Stimulated activated effector memory CD8-positive, alpha-beta T cell treated with anti-CD3 and anti-CD28 coated beads, Interleukin-12 subunit alpha, Interleukin-12 subunit beta, amount 100 ng/mL, for 72 hours (primary cell): ENCODE results near the gene YWHAG.
"Not testable (repeated sequence)": the region's sequence is repeated elsewhere in the genome, so short reads cannot be mapped to it uniquely, and the experiment has no call there.

Source experiments
- ATAC-seq: fragments of 150-1000 bp; cut with Tn5 transposase; 2 replicates; pipeline ENCODE4 v1.10.0; 2021
- DNase-seq, 2 donors: peaks; one replicate each; pipeline ENCODE4 v3.0.0; 2021 to 2022; ENCODE audit warnings: low spot score in 2 of 2
- H3K27ac Mint-ChIP-seq: one replicate; pipeline ENCODE4 v1.8.0; 2022; ENCODE audit warnings: mild to moderate bottlenecking, mixed read lengths
- H3K36me3 Mint-ChIP-seq: one replicate; pipeline ENCODE4 v1.8.0; 2022; ENCODE audit warnings: mild to moderate bottlenecking, mixed read lengths
- H3K4me1 Mint-ChIP-seq: one replicate; pipeline ENCODE4 v1.8.0; 2022; ENCODE audit warnings: mixed read lengths
- H3K4me3 Mint-ChIP-seq: one replicate; pipeline ENCODE4 v1.8.0; 2022; ENCODE audit warnings: mild to moderate bottlenecking, mixed read lengths
- H3K9me3 Mint-ChIP-seq: one replicate; pipeline ENCODE4 v1.8.0; 2022; ENCODE audit warnings: mixed read lengths

Gene YWHAG

DNA sequence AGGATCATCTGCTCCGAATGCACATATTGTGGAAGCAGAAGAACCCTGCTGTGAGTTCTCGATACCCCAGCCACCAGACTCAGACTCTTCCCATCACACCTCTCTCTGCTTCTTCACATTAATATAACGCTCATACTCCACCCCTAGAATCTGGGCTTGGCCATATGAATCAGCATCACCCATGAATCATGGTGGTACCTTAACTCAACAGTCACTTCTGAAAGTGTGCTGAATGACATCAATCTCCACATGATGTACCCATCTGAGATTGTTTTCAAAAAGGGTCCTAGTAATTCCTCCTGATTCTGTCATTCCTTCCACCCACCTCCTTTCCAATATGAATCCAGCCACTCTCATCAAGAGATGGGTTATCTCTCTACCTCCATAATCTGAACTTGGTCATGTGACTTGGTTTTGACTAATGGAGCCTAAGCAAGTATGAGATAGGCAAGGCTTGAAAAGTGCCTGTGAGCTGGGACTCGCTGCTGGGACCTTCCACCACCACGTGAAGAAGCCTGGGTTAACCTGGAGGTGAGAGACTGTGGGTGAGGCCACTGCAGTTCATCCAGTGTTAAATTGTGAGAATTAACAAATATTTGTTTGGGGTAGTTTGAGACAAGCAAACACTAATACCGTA lies 15.4 kb downstream of the YWHAG start:
- Mint-ChIP-seq H3K9me3 (no peaks in the 10 kb centered on the region), H3K27ac (peak overlapping the region; percentile 4), H3K36me3 (peaks cover 100% of the 10 kb centered on the region), H3K4me3 (no peak overlapping the region), H3K4me1 (peaks cover 82% of the 10 kb centered on the region)
- DNase-seq (no peak), ATAC-seq (peak; percentile 99)

DNA sequence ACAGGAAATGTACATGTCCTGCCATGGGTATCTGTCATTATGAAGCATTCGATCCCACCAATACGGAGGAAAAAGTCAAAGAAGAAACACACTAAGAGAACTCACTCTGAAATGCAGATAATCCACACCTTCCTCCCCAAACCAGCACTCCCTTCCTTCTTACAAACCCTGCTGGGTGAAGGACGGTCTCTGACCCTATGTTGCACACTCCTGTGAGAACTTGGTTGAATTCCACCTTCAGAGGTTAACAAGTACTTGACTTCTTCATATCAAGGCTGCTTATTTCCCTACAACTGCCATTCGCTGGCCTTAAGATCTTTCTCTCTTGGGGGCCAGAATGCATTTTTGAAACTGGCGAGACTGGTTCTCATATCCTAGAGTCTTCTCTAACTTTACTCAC lies 16.6 kb downstream of the YWHAG start:
- ATAC-seq: no peak
- Mint-ChIP-seq H3K36me3 (peaks cover 100% of the 10 kb centered on the region), H3K9me3 (no peaks in the 10 kb centered on the region), H3K4me3 (no peak overlapping the region), H3K4me1 (peaks cover 84% of the 10 kb centered on the region), H3K27ac (no peak overlapping the region)
- DNase-seq: no peak

DNA sequence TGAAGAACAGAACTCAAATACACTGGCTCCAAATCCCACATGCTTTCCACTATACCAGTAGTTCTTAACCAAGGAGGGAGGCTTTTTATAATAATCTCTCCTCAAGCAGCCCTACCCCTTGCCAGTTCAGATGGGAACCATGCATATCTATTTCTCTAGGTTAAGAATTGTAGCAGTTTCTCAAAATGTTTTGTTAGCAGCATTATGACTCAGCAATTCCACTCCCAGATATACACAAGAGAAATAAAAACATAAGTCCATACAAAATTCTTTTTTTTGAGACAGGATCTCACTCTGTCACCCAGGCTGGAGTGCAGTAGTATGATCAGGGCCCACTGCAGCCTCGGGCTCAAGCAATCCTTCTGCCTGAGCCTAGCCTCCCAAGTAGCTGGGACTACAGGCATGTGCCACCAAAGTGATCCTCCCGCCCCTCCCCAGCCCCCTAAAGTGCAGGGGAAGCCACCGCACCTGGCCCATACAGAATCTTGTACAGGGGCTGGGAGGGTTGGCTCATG lies 18.1 kb downstream of the YWHAG start:
- H3K9me3 Mint-ChIP-seq: no peaks in the 10 kb centered on the region
- peaks cover 100% of the 10 kb centered on the region for H3K36me3 Mint-ChIP-seq
- ATAC-seq: no peak
- DNase-seq: no peak
- H3K27ac Mint-ChIP-seq: peak overlapping the region; percentile 20
- no peak overlapping the region for H3K4me3 Mint-ChIP-seq
- H3K4me1 Mint-ChIP-seq: peaks cover 74% of the 10 kb centered on the region

DNA sequence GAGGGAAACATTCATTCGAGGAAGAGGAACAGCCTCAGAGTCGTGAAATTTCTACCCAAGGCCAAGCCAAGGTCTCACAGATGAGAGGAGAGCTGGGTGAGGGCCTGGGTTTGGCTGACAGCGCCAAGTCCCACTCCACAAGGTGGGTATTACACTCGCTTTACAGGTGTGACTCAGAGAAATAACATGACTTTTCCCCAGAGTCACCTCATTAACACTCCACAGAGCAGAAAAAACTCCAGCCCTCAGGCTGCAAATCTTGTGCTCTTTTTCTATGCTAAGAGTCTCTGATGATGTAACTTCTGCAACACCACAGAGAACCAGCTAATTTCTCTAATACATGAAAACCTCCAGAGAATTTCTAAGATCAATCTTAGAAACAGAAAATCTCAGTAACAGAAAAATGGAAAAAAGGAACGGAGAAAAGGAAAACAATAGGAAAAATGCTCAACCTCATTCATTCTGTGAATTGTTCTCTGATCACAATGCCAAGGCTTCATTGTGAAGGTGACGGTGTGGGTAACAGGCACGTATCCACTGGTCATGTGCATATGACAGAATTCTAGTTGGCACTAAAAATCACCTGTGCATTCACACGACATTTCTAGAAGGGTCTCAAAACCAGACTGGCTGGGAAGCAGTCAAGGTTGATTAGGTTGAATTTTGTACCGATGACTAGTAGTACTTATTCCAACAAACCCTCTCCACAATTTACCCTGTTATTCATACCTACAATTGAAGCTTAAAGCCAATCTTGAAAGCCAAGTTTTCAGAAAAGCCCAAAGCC lies 20.3 kb downstream of the YWHAG start:
- ATAC-seq (no peak), DNase-seq (no peak)
- peak overlapping the region; percentile 37 for H3K27ac Mint-ChIP-seq
- H3K9me3 Mint-ChIP-seq: no peaks in the 10 kb centered on the region
- peaks cover 100% of the 10 kb centered on the region for H3K36me3 Mint-ChIP-seq
- H3K4me1 Mint-ChIP-seq: peaks cover 59% of the 10 kb centered on the region
- no peak overlapping the region for H3K4me3 Mint-ChIP-seq

DNA sequence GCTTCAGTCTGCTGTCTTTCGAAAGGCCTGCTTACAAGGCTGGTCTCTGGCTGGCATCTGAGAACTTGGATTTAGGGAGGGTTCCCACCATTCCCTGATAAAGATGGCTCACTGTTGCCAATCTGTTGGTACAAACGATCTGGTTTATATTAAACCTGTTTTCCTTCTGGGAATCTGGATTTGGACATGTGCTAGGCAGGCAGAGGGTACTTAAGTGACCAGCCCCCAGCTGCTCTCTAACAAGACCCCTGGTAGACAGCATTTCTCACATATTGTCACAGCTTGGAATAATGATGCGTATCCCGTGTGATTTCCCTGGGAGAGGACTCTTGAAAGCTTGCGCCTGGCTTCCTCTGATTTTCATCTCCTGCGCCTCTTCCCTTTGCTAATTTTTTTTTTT lies 21.6 kb downstream of the YWHAG start:
- DNase-seq: no peak
- no peak for ATAC-seq
- Mint-ChIP-seq H3K4me3 (no peak overlapping the region), H3K27ac (peak overlapping the region; percentile 37), H3K36me3 (peaks cover 100% of the 10 kb centered on the region), H3K4me1 (peaks cover 53% of the 10 kb centered on the region), H3K9me3 (no peaks in the 10 kb centered on the region)

DNA sequence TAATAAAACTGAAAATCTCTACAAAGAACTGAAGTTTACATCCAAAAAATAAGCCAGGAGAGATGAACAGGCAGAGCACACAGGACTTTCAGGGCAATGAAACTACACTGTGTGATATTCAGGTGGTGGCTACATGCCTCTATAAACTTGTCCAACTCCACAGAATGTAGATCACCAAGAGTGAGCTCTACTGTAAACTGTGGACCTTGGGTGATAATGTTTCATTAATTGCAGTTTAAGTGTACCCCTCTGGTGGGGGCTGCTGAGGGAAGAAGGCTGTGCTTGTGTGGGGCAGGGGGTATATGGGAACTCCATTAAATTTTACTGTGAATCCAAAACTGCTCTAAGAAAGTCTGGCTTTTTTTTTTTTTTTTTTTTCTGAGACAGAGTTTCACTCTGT lies 22.7 kb downstream of the YWHAG start:
- Mint-ChIP-seq H3K4me3 (no peak overlapping the region), H3K36me3 (peaks cover 100% of the 10 kb centered on the region), H3K4me1 (peaks cover 51% of the 10 kb centered on the region), H3K27ac (peak overlapping the region; percentile 29), H3K9me3 (no peaks in the 10 kb centered on the region)
- ATAC-seq: no peak
- no peak for DNase-seq

DNA sequence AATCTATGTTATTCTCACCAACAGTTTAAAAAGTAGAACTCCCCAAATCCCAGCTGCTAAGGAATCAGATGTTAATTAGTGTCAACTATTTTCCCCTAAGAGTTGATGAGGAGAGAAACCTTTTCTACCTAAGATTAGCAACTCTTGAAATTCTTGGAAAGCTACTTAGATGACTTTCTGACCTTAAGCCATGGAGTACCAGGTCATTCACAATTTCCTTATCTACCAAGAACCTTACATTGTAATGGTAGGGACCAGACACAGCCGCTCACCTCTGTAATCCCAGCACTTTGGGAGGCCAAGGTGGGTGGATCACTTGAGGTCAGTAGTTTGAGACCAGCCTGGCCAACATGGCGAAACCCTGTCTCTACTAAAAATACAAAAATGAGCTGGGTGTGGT lies 23.4 kb downstream of the YWHAG start:
- H3K9me3 Mint-ChIP-seq, H3K4me3 Mint-ChIP-seq, ATAC-seq, DNase-seq, H3K27ac Mint-ChIP-seq: not testable (repeated sequence)
- H3K4me1 Mint-ChIP-seq: peaks cover 53% of the 10 kb centered on the region
- peaks cover 97% of the 10 kb centered on the region for H3K36me3 Mint-ChIP-seq

DNA sequence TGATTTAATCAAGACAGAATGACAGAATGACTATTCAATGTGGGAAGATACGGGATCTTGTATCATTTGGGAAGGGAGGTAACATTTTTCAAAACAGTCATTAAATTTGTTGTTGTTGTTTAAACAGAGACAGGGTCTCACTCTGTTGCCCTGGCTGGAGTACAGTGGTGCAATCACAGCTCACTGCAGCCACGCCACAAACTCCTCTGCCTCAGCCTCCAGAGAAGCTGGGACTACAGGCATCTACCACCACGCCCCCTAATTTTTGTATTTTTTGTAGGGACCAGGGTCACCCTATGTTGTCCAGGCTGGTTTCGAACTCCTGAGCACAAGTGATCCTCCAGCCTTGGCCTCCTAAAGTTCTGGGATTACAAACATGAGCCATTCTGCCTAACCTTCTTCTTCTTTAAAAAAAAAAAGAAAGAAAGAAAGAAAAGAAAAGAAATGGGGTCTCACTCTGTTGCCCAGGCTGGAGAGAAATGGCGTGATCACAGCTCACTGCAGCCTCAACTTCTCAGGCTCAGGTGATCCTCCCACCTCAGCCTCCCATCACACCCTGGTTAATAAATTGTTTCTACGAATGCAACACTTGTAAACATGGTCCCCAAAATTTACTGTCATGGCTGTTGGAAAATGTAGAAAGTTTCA lies 24.3 kb downstream of the YWHAG start:
- no peak for ATAC-seq

DNA sequence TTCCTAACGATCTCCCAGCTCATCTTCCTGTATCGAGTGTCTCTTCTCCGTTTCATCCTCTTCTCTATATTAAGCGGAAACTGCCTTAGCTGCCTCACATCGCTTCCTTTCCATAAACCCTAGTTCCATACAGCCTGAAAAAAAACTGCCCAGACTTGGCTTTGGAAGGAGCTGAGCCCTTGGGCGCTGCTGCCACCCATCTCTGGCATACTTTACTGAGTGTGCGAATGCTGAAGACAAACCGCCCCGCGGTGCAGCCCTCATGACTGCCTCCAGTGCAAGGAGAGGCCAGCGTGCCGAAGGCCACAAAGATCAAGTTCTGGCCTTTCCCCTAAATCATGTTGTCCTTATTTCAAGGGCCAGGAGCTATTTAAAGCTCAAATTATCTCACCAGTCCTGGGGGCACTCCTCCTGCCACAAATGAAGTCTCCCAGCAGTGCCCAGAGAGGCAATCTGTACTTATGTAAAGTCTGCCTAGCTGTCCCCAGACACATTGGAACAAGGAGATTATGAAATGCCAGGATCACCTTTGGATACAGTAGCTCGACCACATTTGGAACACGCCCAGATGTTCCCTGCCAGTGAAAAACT lies 25.2 kb downstream of the YWHAG start:
- H3K9me3 Mint-ChIP-seq: no peaks in the 10 kb centered on the region
- peak overlapping the region; percentile 63 for H3K27ac Mint-ChIP-seq
- ATAC-seq (no peak), DNase-seq (no peak)
- H3K4me1 Mint-ChIP-seq: peaks cover 60% of the 10 kb centered on the region
- H3K4me3 Mint-ChIP-seq: no peak overlapping the region
- peaks cover 97% of the 10 kb centered on the region for H3K36me3 Mint-ChIP-seq

More for the DNA sequence above, 24.3 kb downstream of the YWHAG start:
- H3K4me3 Mint-ChIP-seq: no peak overlapping the region
- DNase-seq: no peak
- H3K36me3 Mint-ChIP-seq: peaks cover 97% of the 10 kb centered on the region
- no peaks in the 10 kb centered on the region for H3K9me3 Mint-ChIP-seq
- H3K27ac Mint-ChIP-seq: no peak overlapping the region
- H3K4me1 Mint-ChIP-seq: peaks cover 53% of the 10 kb centered on the region

DNA sequence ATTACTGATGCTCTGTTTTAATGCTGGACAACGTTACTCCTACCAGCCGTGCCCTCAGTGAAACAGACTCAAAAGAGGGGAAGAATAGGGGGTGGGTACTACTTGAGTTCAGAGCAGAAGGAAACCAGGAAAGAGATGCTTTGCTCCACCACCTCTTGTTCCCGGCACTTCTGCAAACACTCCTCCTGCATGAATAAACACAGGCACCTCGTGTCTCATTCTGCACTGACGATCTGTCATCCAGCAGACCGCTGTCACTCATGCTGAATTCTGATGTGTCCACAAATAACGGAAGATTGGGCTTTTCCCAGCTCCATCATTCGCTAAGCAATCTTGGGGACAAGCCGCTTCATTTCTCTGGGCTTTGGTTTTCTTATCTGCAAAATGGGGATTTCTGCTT lies 26.7 kb downstream of the YWHAG start:
- no peak overlapping the region for H3K27ac Mint-ChIP-seq

DNA sequence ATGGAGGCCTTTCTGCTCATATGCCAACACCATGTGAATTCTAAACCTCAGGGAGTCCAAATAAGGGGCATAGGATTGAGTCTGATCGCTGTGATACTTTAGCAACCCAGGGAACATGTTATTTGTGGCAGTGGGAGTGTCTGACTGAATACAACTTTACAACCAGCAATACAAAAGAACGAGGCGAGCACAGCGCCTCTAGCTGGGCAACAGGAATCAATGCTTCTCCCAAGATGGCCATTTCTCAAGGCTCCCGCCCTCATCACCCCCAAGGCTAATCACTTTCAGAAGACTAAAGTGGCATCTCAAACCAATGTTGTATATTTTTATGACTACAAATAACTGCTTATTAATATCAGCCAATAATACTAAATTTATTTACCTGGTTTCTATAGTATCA lies 28.1 kb downstream of the YWHAG start:
- H3K9me3 Mint-ChIP-seq: no peaks in the 10 kb centered on the region
- no peak overlapping the region for H3K4me3 Mint-ChIP-seq
- peaks cover 97% of the 10 kb centered on the region for H3K36me3 Mint-ChIP-seq
- peaks cover 59% of the 10 kb centered on the region for H3K4me1 Mint-ChIP-seq
- DNase-seq: no peak
- ATAC-seq: no peak
- peak overlapping the region; percentile 49 for H3K27ac Mint-ChIP-seq

More for the DNA sequence above, 26.7 kb downstream of the YWHAG start:
- no peaks in the 10 kb centered on the region for H3K9me3 Mint-ChIP-seq
- DNase-seq (no peak), ATAC-seq (no peak)
- peaks cover 97% of the 10 kb centered on the region for H3K36me3 Mint-ChIP-seq
- H3K4me1 Mint-ChIP-seq: peaks cover 58% of the 10 kb centered on the region
- no peak overlapping the region for H3K4me3 Mint-ChIP-seq

DNA sequence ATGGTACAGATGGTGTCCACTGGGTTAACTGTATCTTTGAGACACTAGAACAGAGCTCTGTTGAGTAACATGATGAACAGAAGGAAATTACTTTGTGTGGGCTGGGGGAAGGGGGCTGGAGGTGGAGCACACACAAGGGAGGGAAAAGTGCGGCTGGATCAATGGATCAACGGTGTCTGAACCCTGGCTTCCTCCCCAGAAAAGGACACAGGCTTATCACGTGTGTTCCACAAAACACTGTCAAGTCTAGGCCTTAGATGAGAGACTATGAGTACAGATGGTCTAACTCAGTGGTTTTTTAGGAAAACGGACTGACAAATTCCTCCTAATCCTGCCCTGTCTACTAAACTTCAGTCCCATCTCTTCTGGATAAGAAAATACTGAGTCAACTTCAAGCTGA lies 28.5 kb downstream of the YWHAG start:
- Mint-ChIP-seq H3K27ac (peak overlapping the region; percentile 49), H3K9me3 (no peaks in the 10 kb centered on the region), H3K4me1 (peaks cover 58% of the 10 kb centered on the region), H3K4me3 (no peak overlapping the region), H3K36me3 (peaks cover 97% of the 10 kb centered on the region)
- no peak for ATAC-seq
- DNase-seq: no peak

DNA sequence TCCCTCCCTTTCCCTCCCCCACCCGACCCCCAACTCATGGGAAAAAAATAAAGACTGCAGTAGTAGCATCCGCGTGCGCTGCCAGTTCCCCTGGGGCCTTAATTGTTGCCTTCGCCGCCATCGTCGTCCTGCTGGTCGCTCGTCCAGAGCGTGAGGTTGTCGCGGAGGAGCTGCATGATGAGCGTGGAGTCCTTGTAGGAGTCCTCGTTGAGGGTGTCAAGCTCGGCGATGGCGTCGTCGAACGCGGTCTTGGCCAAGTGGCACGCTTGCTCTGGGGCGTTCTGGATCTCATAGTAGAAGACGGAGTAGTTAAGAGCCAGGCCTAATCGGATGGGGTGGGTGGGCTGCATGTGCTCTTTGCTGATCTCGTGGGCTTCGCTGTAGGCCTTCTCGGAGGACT lies 29.3 kb downstream of the YWHAG start:
- Mint-ChIP-seq H3K9me3 (no peaks in the 10 kb centered on the region), H3K36me3 (peaks cover 97% of the 10 kb centered on the region), H3K4me1 (peaks cover 58% of the 10 kb centered on the region), H3K27ac (peak overlapping the region; percentile 49), H3K4me3 (no peak overlapping the region)
- DNase-seq: no peak
- ATAC-seq: no peak

DNA sequence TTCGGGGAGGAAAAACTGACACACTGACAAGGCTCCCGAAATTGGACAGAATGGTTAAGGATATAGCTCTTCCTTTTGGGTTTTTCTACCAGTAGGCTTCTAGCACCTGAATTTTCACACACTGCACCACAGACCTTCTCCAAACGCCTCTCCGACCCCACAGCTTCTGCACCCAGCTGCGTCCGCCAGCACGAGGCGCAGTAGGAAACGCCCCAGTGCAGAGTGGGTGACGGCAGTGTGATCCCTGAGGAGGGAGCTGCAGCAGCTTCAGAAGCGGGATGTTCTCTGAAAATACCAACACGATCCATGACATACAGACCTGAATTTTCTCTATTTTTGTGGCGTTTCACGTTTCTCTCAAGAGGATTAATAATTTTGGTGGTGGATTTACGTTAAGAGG lies 30.4 kb downstream of the YWHAG start:
- Mint-ChIP-seq H3K36me3 (peaks cover 88% of the 10 kb centered on the region), H3K4me1 (peaks cover 52% of the 10 kb centered on the region), H3K4me3 (no peak overlapping the region), H3K27ac (peak overlapping the region; percentile 74), H3K9me3 (no peaks in the 10 kb centered on the region)
- DNase-seq: no peak
- ATAC-seq: no peak

DNA sequence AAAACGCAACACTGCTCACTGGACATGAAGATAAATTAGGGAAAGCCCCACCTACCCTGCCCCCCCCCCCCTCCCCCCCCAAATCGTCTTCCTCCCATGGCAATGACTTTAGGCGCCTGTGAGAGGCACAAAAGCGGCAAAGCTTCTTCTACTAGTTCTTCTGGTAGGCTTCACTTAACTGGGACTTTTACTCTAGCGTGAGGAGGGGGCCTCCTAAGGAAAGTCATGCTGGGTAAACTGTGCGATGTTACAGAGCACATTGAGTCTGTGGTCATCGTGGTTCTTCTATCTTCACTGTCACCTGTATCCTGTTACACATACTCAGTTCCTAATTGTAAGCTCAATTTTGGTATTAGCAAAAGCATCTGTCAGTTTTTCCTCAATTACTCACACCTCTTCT lies 31.2 kb downstream of the YWHAG start:
- DNase-seq: no peak
- ATAC-seq: peak; percentile 60
- Mint-ChIP-seq H3K4me1 (peaks cover 49% of the 10 kb centered on the region), H3K4me3 (no peak overlapping the region), H3K9me3 (no peaks in the 10 kb centered on the region), H3K27ac (peak overlapping the region; percentile 74), H3K36me3 (peaks cover 88% of the 10 kb centered on the region)
